ENCODE data around the gene TMEM168.

TMEM168 gene

DNA sequence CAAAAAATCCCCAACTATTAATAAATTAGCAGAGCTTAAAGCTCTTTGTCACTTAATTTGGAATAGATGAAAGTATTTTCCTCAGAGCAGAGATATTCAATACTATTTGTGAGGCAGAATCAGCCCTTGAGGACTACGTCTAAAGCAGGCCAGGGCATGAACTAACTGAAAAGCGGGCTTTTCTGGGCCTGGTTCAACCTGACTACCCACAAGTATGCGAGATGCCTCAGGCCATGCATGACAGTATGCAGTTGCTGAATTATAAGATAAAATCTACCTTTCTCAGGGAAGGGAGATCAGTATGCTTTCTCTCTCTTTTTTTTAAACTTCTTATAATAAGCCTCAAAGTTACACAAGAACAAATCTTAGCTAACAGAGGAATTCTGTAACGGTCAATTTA lies 20.1 kb downstream of the TMEM168 start:
- TF ChIP-seq POLR2AphosphoS5 (IDR thresholded peaks at IDR 0.05; ENCODE audit: low read depth) = no peak
- TF ChIP-seq, protein P1, sequence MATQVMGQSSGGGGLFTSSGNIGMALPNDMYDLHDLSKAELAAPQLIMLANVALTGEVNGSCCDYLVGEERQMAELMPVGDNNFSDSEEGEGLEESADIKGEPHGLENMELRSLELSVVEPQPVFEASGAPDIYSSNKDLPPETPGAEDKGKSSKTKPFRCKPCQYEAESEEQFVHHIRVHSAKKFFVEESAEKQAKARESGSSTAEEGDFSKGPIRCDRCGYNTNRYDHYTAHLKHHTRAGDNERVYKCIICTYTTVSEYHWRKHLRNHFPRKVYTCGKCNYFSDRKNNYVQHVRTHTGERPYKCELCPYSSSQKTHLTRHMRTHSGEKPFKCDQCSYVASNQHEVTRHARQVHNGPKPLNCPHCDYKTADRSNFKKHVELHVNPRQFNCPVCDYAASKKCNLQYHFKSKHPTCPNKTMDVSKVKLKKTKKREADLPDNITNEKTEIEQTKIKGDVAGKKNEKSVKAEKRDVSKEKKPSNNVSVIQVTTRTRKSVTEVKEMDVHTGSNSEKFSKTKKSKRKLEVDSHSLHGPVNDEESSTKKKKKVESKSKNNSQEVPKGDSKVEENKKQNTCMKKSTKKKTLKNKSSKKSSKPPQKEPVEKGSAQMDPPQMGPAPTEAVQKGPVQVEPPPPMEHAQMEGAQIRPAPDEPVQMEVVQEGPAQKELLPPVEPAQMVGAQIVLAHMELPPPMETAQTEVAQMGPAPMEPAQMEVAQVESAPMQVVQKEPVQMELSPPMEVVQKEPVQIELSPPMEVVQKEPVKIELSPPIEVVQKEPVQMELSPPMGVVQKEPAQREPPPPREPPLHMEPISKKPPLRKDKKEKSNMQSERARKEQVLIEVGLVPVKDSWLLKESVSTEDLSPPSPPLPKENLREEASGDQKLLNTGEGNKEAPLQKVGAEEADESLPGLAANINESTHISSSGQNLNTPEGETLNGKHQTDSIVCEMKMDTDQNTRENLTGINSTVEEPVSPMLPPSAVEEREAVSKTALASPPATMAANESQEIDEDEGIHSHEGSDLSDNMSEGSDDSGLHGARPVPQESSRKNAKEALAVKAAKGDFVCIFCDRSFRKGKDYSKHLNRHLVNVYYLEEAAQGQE (IDR thresholded peaks at IDR 0.05; ENCODE audit: insufficient replicate concordance, low read depth) = no peak
- TF ChIP-seq, protein P2, sequence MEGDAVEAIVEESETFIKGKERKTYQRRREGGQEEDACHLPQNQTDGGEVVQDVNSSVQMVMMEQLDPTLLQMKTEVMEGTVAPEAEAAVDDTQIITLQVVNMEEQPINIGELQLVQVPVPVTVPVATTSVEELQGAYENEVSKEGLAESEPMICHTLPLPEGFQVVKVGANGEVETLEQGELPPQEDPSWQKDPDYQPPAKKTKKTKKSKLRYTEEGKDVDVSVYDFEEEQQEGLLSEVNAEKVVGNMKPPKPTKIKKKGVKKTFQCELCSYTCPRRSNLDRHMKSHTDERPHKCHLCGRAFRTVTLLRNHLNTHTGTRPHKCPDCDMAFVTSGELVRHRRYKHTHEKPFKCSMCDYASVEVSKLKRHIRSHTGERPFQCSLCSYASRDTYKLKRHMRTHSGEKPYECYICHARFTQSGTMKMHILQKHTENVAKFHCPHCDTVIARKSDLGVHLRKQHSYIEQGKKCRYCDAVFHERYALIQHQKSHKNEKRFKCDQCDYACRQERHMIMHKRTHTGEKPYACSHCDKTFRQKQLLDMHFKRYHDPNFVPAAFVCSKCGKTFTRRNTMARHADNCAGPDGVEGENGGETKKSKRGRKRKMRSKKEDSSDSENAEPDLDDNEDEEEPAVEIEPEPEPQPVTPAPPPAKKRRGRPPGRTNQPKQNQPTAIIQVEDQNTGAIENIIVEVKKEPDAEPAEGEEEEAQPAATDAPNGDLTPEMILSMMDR (IDR thresholded peaks at IDR 0.05; ENCODE audit: insufficient read depth, low read length) = no peak
- no peak for TF ChIP-seq GABPA (IDR thresholded peaks at IDR 0.05; ENCODE audit: low read depth)
- H3K4me3 ChIP-seq (replicated peaks; ENCODE audit: insufficient read depth, low read length) = no peak overlapping the region
- DNase-seq (ENCODE audit: low read depth in 1 of 2, low spot score in 1 of 2) = no peak
- no peak overlapping the region for H3K27ac ChIP-seq (replicated peaks)
- no peaks in the 10 kb centered on the region for H3K27me3 ChIP-seq (ENCODE audit: insufficient read depth, poor library complexity, severe bottlenecking)

DNA sequence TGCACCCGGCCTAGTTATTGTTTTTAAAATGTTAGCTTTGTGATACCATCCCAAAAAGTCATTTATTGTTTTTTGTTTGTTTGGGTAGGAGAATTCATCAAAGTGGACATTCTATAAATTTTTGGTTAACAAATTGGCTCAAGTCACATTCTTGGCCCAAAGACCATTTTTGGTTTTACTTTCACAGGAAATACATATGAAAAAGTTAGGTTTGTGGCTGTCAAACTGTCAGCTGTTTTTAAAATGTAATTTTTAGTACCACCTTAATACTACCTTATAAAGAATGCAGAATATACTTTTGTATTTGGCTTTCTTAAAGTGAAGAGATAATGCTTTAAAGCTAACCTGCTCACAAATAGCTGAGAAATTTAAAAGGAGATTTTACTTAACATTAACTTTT lies 25.1 kb downstream of the TMEM168 start:
- no peak for DNase-seq (ENCODE audit: low read depth in 1 of 2, low spot score in 1 of 2)
- no peak for TF ChIP-seq POLR2AphosphoS5 (IDR thresholded peaks at IDR 0.05; ENCODE audit: low read depth)
- TF ChIP-seq GABPA (IDR thresholded peaks at IDR 0.05; ENCODE audit: low read depth) = no peak
- no peak for TF ChIP-seq SPI1 (IDR thresholded peaks at IDR 0.05; ENCODE audit: borderline replicate concordance, low read depth)
- TF ChIP-seq, protein P2 (IDR thresholded peaks at IDR 0.05; ENCODE audit: insufficient read depth, low read length) = no peak
- H3K27me3 ChIP-seq (ENCODE audit: insufficient read depth, poor library complexity, severe bottlenecking) = no peaks in the 10 kb centered on the region
- no peak overlapping the region for H3K4me3 ChIP-seq (replicated peaks; ENCODE audit: insufficient read depth, low read length)
- H3K27ac ChIP-seq (replicated peaks) = no peak overlapping the region

DNA sequence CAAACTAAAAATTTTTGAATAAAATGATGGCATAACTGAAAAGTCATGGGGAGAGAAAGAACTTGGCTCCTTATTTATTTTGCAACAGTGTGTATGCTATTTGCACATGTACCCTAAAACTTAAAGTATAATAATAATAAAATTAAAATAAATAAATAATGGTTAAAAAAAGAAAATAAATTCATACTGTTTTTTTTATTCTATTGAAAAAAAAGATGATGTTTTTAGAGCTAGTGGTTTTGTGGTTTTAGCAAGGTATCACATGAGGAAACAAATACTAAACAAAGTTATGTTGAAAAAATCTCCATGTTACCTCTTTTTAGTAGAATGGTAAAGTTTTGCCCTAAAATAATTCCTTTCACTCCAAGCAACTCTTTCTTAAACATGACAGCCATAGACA lies 26.2 kb downstream of the TMEM168 start:
- no peak for DNase-seq (ENCODE audit: low read depth in 1 of 2, low spot score in 1 of 2)
- Histone ChIP-seq H3K27me3 (ENCODE audit: insufficient read depth, poor library complexity, severe bottlenecking) (no peaks in the 10 kb centered on the region), H3K4me3 (replicated peaks; ENCODE audit: insufficient read depth, low read length) (no peak overlapping the region), H3K27ac (replicated peaks) (no peak overlapping the region)
- TF ChIP-seq, protein P1 (IDR thresholded peaks at IDR 0.05; ENCODE audit: insufficient replicate concordance, low read depth) = no peak
- TF ChIP-seq SPI1 (IDR thresholded peaks at IDR 0.05; ENCODE audit: borderline replicate concordance, low read depth) = no peak
- TF ChIP-seq GABPA (IDR thresholded peaks at IDR 0.05; ENCODE audit: low read depth) = no peak
- no peak for TF ChIP-seq POLR2AphosphoS5 (IDR thresholded peaks at IDR 0.05; ENCODE audit: low read depth)
- TF ChIP-seq, protein P2 (IDR thresholded peaks at IDR 0.05; ENCODE audit: insufficient read depth, low read length) = no peak

DNA sequence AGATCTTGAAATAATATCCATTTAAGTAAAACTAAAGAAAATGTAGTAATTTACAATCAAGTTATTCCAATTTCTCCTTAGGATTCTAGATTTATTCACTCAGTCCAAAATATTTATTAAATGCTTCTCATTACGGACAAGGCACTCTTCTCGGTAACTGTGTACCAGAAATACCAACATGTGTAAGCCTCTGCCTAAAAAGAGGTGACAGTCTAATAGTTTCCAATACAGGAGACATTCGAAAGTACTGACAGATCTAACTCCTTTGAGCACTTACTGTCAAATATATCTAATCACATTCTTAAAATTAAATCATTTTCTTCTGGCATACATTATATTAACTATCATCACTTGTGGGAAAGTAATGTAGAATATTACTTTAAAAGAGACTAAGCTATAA lies 26.9 kb downstream of the TMEM168 start:
- Histone ChIP-seq H3K4me3 (replicated peaks; ENCODE audit: insufficient read depth, low read length) (no peak overlapping the region), H3K27ac (replicated peaks) (no peak overlapping the region), H3K27me3 (ENCODE audit: insufficient read depth, poor library complexity, severe bottlenecking) (no peaks in the 10 kb centered on the region)
- TF ChIP-seq SPI1 (IDR thresholded peaks at IDR 0.05; ENCODE audit: borderline replicate concordance, low read depth) = no peak
- TF ChIP-seq, protein P1 (IDR thresholded peaks at IDR 0.05; ENCODE audit: insufficient replicate concordance, low read depth) = no peak
- no peak for TF ChIP-seq GABPA (IDR thresholded peaks at IDR 0.05; ENCODE audit: low read depth)
- TF ChIP-seq, protein P2 (IDR thresholded peaks at IDR 0.05; ENCODE audit: insufficient read depth, low read length) = no peak
- no peak for TF ChIP-seq POLR2AphosphoS5 (IDR thresholded peaks at IDR 0.05; ENCODE audit: low read depth)
- DNase-seq (ENCODE audit: low read depth in 1 of 2, low spot score in 1 of 2) = no peak
